ENCODE data around the gene KLHDC7A.

KLHDC7A gene

GRCh38 chr1:18491168-18491567 lies 10.4 kb downstream of the KLHDC7A start:
- in situ Hi-C loops (cut with HindIII; ENCODE audit: low sequenced_read_pairs): no loop called here
- no peak for DNase-seq (ENCODE audit: low read depth)
- H3K4me3 ChIP-seq (ENCODE audit: low read depth, low read length): no peak overlapping the region
- no peak for TF ChIP-seq CTCF (IDR thresholded peaks at IDR 0.05; ENCODE audit: low read depth, low read length, missing control alignments)

GRCh38 chr1:18494304-18494703 lies 13.6 kb downstream of the KLHDC7A start:
- no peak for TF ChIP-seq CTCF (IDR thresholded peaks at IDR 0.05; ENCODE audit: low read depth, low read length, missing control alignments)
- in situ Hi-C loops (cut with HindIII; ENCODE audit: low sequenced_read_pairs): no loop called here
- no peak overlapping the region for H3K4me3 ChIP-seq (ENCODE audit: low read depth, low read length)
- no peak for DNase-seq (ENCODE audit: low read depth)

GRCh38 chr1:18495635-18496034 lies 14.9 kb downstream of the KLHDC7A start:
- in situ Hi-C loops (cut with HindIII; ENCODE audit: low sequenced_read_pairs): no loop called here
- no peak overlapping the region for H3K4me3 ChIP-seq (ENCODE audit: low read depth, low read length)
- no peak for TF ChIP-seq CTCF (IDR thresholded peaks at IDR 0.05; ENCODE audit: low read depth, low read length, missing control alignments)
- no peak for DNase-seq (ENCODE audit: low read depth)

GRCh38 chr1:18496056-18496455 lies 15.3 kb downstream of the KLHDC7A start:
- in situ Hi-C loops (cut with HindIII; ENCODE audit: low sequenced_read_pairs): no loop called here
- no peak overlapping the region for H3K4me3 ChIP-seq (ENCODE audit: low read depth, low read length)
- no peak for DNase-seq (ENCODE audit: low read depth)
- no peak for TF ChIP-seq CTCF (IDR thresholded peaks at IDR 0.05; ENCODE audit: low read depth, low read length, missing control alignments)

- no peak for DNase-seq (ENCODE audit: low read depth)
- in situ Hi-C loops (cut with HindIII; ENCODE audit: low sequenced_read_pairs): no loop called here
Measured at GRCh38 chr1:18496497-18497235, 15.9 kb downstream of the KLHDC7A start.

GRCh38 chr1:18501833-18502232 lies 21.1 kb downstream of the KLHDC7A start:
- TF ChIP-seq CTCF (IDR thresholded peaks at IDR 0.05; ENCODE audit: low read depth, low read length, missing control alignments): no peak
- in situ Hi-C loops (cut with HindIII; ENCODE audit: low sequenced_read_pairs): no loop called here
- DNase-seq (ENCODE audit: low read depth): no peak
- H3K4me3 ChIP-seq (ENCODE audit: low read depth, low read length): no peak overlapping the region

More at GRCh38 chr1:18496497-18497235, 15.9 kb downstream of the KLHDC7A start:
- no peak overlapping the region for H3K4me3 ChIP-seq (ENCODE audit: low read depth, low read length)
- TF ChIP-seq CTCF (IDR thresholded peaks at IDR 0.05; ENCODE audit: low read depth, low read length, missing control alignments): no peak

Measured in astrocyte of the cerebellum (primary cell).